Esophagus muscularis mucosa (tissue), 4 donors: ENCODE results near the gene ZFYVE27. TPM values are rescaled to one million over a fixed set of nuclear protein-coding genes. Genes with fewer than 3 reads are reported as not detected.

ENCODE experiments used
- DNase-seq: peaks from one replicate; pipeline ENCODE4 v3.0.0-alpha.2; 2017; ENCODE audit errors: extremely low spot score
- H3K27ac ChIP-seq, 4 donors: fragments of 200-600 bp; sonication (generic); replicated peaks in 1 of 4; 1 replicate in 3 of 4; 2 replicates in 1 of 4; pipeline ENCODE4 v1.5.1; 2016 to 2019; ENCODE audit warnings: mild to moderate bottlenecking in 1 of 4
- H3K27me3 ChIP-seq, 4 donors: fragments of 200-600 bp; sonication (generic); one replicate each; pipeline versions ENCODE4 v1.5.1 to v1.6.0; 2016 to 2019
- H3K36me3 ChIP-seq, 4 donors: fragments of 200-600 bp; sonication (generic); one replicate each; pipeline ENCODE4 v1.5.1; 2016 to 2019
- H3K4me1 ChIP-seq, 4 donors: fragments of 200-600 bp; sonication (generic); one replicate each; pipeline ENCODE4 v1.5.1; 2016 to 2019
- H3K4me3 ChIP-seq, 4 donors: fragments of 200-600 bp; sonication (generic); 1 replicate in 2 of 4; 2 replicates in 2 of 4; pipeline ENCODE4 v1.5.1; 2016 to 2019; ENCODE audit warnings: mild to moderate bottlenecking in 4 of 4, moderate library complexity in 1 of 4
- H3K9me3 ChIP-seq, 4 donors: fragments of 200-600 bp; sonication (generic); 1 replicate in 3 of 4; 2 replicates in 1 of 4; pipeline ENCODE4 v1.5.1; 2016 to 2019
- EP300 ChIP-seq: sonication (generic); formaldehyde crosslinking; IDR thresholded peaks from one replicate; pipeline ENCODE4 v1.6.1; 2017; ENCODE audit warnings: antibody characterized with exemption
- POLR2A ChIP-seq: fragments of 450-650 bp; IDR thresholded peaks from one replicate; pipeline ENCODE4 v1.6.1; 2017; ENCODE audit warnings: antibody characterized with exemption, moderate library complexity, mild to moderate bottlenecking, low read depth
- POLR2AphosphoS5 ChIP-seq, 2 donors: sonication (generic); formaldehyde crosslinking; IDR thresholded peaks; one replicate each; pipeline ENCODE4 v1.6.1; 2017; ENCODE audit warnings: antibody characterized with exemption in 2 of 2
- WGBS: methylation state at CpG from one replicate; pipeline ENCODE4 v1.1.5; 2018; 5-methylcytosine and 5-hydroxymethylcytosine counted together
- intact Hi-C: fragments of 100-400 bp; cut with DNase I; formaldehyde crosslinking; loops from one replicate; pipeline ENCODE4 v1.15.1; 2023
- total RNA-seq, 4 donors: library from RNA; depleted of rRNA; stranded (reverse); fragments of >200 nt; gene quantifications; one replicate each; pipeline versions ENCODE4 v1.1.0 to v1.2.1, GENCODE V29; 2016
- TF ChIP-seq, protein P1 (sequence below), 3 experiments: fragments of 200-600 bp in 2 of 3; fragments of 450-650 bp in 1 of 3; sonication (generic) in 2 of 3; IDR thresholded peaks; one replicate each; pipeline ENCODE4 v1.5.1; 2017 to 2019; ENCODE audit warnings: antibody characterized with exemption in 3 of 3, mild to moderate bottlenecking in 2 of 3, moderate library complexity in 1 of 3

ZFYVE27 gene
- total RNA-seq, 4 donors from 2014 or later = 7.1 to 17.2 (median 16.0) TPM

DNA sequence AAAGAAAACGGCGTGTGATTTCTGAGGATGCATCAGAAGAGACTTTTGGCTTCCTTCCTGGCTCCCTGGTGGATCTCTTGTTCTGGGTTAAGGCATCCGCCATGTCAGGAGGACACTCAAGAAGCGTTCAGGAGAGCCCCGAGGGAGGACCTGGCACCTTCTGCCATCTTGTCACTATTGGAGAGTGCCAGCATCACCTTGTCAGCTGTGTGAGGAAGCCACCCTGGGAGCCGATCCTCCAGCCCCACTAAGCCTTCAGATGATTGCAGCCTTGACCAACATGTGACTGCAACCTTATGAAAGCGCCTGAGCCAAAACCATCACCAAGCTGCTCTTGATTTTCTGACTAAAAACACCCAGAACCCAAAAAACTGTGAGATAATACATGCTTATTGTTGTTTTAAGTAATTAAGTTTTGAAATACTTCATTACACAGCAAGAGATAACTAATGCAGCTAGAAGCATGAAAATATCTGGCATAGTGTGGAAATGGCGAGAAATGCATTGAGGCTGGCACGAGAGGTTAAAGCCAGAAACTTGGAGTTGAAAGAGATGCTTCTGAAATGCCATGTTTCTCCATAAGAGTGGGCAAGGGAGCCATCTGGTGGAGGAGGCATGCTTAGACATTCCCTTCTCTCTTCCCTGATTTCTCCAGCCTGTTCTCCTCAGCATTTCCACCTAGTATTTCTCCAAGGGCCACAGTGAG lies 5.4 kb upstream of the ZFYVE27 start:
- H3K36me3 ChIP-seq = no peaks in the 10 kb centered on the region
- 71% methylated on average over 8 of the region's 9 CpGs for WGBS
- no peak overlapping the region for H3K4me3 ChIP-seq
- H3K27ac ChIP-seq = peak overlapping the region in 1 of 4 donors; percentile 0
- peaks cover under 1 to 27% (median 21%) of the 10 kb centered on the region in 4 donors for H3K4me1 ChIP-seq
- intact Hi-C loops = loop anchor here (2.0 to 5.0 kb wide), 3 partner anchors 21 to 57 kb away; no protein-coding TSS in a partner anchor
- DNase-seq = no peak
- no peaks in the 10 kb centered on the region for H3K27me3 ChIP-seq
- TF ChIP-seq, protein P1, sequence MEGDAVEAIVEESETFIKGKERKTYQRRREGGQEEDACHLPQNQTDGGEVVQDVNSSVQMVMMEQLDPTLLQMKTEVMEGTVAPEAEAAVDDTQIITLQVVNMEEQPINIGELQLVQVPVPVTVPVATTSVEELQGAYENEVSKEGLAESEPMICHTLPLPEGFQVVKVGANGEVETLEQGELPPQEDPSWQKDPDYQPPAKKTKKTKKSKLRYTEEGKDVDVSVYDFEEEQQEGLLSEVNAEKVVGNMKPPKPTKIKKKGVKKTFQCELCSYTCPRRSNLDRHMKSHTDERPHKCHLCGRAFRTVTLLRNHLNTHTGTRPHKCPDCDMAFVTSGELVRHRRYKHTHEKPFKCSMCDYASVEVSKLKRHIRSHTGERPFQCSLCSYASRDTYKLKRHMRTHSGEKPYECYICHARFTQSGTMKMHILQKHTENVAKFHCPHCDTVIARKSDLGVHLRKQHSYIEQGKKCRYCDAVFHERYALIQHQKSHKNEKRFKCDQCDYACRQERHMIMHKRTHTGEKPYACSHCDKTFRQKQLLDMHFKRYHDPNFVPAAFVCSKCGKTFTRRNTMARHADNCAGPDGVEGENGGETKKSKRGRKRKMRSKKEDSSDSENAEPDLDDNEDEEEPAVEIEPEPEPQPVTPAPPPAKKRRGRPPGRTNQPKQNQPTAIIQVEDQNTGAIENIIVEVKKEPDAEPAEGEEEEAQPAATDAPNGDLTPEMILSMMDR (IDR thresholded peaks at IDR 0.05) = peak; percentile 86 to 94 (median 88)
- peak; percentile 39 to 59 for TF ChIP-seq POLR2AphosphoS5 (IDR thresholded peaks at IDR 0.05)
- TF ChIP-seq POLR2A = no peak
- TF ChIP-seq EP300 = no peak
- H3K9me3 ChIP-seq = no peaks in the 10 kb centered on the region

DNA sequence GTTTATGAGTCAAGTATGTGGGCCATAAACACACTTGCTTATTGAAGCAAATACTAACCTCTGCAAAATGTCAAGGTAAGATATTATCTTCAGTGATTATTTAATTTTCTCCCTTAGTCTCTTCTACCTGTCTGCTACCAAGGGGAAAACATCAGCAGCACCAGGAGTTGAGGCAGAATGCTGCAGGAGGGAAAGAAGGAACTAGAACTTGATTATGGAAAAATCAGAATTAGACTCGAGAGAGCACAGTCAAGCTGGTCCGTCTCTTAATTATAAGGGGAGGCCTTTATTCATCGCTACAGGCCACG lies 4.9 kb upstream of the ZFYVE27 start:
- WGBS = 82% methylated on average over 4 of the region's 4 CpGs

DNA sequence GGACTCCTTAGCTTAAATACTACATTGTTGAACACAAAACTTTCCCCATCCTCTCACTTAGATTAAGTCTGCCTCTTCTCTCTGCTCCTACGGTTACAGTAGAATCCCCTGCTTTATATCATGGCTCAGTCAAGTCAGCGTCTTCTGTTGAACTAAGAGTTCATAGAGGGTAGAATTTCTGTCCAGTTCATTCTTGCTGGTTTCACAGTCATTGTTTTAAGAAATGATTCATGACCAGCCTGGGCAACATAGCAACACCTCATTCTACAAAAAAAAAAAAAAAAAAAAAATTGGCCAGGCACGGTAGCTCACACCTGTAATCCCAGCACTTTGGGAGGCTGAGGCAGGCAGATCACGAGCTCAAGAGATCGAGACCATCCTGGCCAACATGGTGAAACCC lies 3.7 kb upstream of the ZFYVE27 start:
- no peak for TF ChIP-seq EP300
- TF ChIP-seq, protein P1 (IDR thresholded peaks at IDR 0.05) = no peak
- TF ChIP-seq POLR2AphosphoS5 (IDR thresholded peaks at IDR 0.05) = no peak
- no peak for TF ChIP-seq POLR2A

More for the DNA sequence above, 4.9 kb upstream of the ZFYVE27 start:
- TF ChIP-seq EP300 (no peak), POLR2AphosphoS5 (IDR thresholded peaks at IDR 0.05) (no peak), POLR2A (no peak)
- TF ChIP-seq, protein P1 (IDR thresholded peaks at IDR 0.05) = no peak
- H3K9me3 ChIP-seq = no peaks in the 10 kb centered on the region
- DNase-seq = no peak
- no peaks in the 10 kb centered on the region for H3K36me3 ChIP-seq
- H3K27me3 ChIP-seq = no peaks in the 10 kb centered on the region
- H3K27ac ChIP-seq = no peak overlapping the region
- peaks cover 3 to 26% (median 20%) of the 10 kb centered on the region in 4 donors for H3K4me1 ChIP-seq
- intact Hi-C loops = loop anchor here (2.0 to 5.0 kb wide), 2 partner anchors 35 to 57 kb away; no protein-coding TSS in a partner anchor
- H3K4me3 ChIP-seq = no peak overlapping the region

DNA sequence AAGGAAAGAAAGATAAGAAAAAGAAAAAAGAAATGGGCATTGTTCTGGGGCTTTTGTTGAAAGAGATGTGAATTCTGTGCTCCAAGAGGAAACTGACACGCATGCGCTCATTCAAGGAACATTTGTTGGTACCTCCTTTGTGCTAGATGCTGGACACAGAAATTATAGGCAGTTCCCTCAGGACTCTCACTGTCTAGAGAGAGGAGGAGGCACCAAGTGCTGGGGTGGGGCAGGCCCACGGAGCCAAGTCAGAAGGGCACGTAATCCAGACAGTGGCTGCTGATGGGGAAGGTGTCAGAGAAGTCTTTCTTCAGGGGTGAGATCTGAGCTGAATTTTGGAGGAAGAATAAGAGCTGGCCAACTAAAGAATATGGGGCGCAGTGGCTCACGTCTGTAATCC lies 2.9 kb upstream of the ZFYVE27 start:
- no peak for DNase-seq
- Histone ChIP-seq H3K4me1 (peaks cover 15 to 34% (median 25%) of the 10 kb centered on the region in 4 donors), H3K27me3 (no peaks in the 10 kb centered on the region), H3K9me3 (no peaks in the 10 kb centered on the region), H3K4me3 (no peak overlapping the region), H3K36me3 (peaks cover 0 to 8% (median 2%) of the 10 kb centered on the region in 4 donors), H3K27ac (no peak overlapping the region)
- 78% methylated on average over 6 of the region's 6 CpGs for WGBS
- intact Hi-C loops = loop anchor here (5.0 kb wide), 1 partner anchor 37 kb away; no protein-coding TSS in a partner anchor
- TF ChIP-seq EP300 (no peak), POLR2A (no peak)
- TF ChIP-seq, protein P1 (IDR thresholded peaks at IDR 0.05) = no peak

More for the DNA sequence above, 3.7 kb upstream of the ZFYVE27 start:
- WGBS = 88% methylated on average over 5 of the region's 5 CpGs
- Histone ChIP-seq H3K27me3 (no peaks in the 10 kb centered on the region), H3K4me1 (peaks cover 10 to 26% (median 18%) of the 10 kb centered on the region in 4 donors), H3K36me3 (peaks cover 0 to under 1% (median 0%) of the 10 kb centered on the region in 4 donors), H3K9me3 (no peaks in the 10 kb centered on the region), H3K27ac (no peak overlapping the region), H3K4me3 (no peak overlapping the region)
- intact Hi-C loops = loop anchor here (2.0 to 5.0 kb wide), 2 partner anchors 36 to 58 kb away; no protein-coding TSS in a partner anchor
- DNase-seq = no peak
